HepG2 (cell line): ENCODE results near the gene CTSW. TPM values are rescaled to one million over a fixed set of nuclear protein-coding genes. Genes with fewer than 3 reads are reported as not detected.

Experiments
- BRD4 ChIP-seq: sonication (generic); formaldehyde crosslinking; IDR thresholded peaks from 2 replicates; pipeline ENCODE4 v1.4.0; 2020; ENCODE audit warnings: missing genetic modification reagents
- KAT8 ChIP-seq: IDR thresholded peaks from 2 replicates; pipeline ENCODE4 v1.6.1; 2016; ENCODE audit warnings: missing genetic modification reagents, missing compliant biosample characterization
- MEF2D ChIP-seq: sonication (generic); formaldehyde crosslinking; IDR thresholded peaks from 2 replicates; pipeline ENCODE4 v1.5.1; 2020; ENCODE audit warnings: mild to moderate bottlenecking, missing genetic modification reagents
- PLRG1 ChIP-seq: fragments of 450-650 bp; conservative IDR thresholded peaks from 2 replicates; pipeline ENCODE4 v1.6.1; 2016
- SP2 ChIP-seq: sonication (generic); formaldehyde crosslinking; IDR thresholded peaks from 2 replicates; pipeline ENCODE4 v1.5.1; 2020; ENCODE audit warnings: mild to moderate bottlenecking, missing genetic modification reagents
- SSRP1 ChIP-seq: IDR thresholded peaks from 2 replicates; pipeline ENCODE4 v1.6.1; 2016; ENCODE audit warnings: control low read depth
- ZKSCAN8 ChIP-seq: IDR thresholded peaks from 2 replicates; pipeline ENCODE4 v1.6.1; 2016; ENCODE audit warnings: borderline replicate concordance, missing genetic modification reagents, missing compliant biosample characterization
- ZNF382 ChIP-seq: sonication (generic); formaldehyde crosslinking; IDR thresholded peaks from 2 replicates; pipeline ENCODE4 v1.5.0; 2020; ENCODE audit warnings: missing genetic modification reagents, mild to moderate bottlenecking, borderline replicate concordance
- ZNF501 ChIP-seq: sonication (generic); formaldehyde crosslinking; IDR thresholded peaks from 2 replicates; pipeline ENCODE4 v1.5.1; 2020; ENCODE audit warnings: mild to moderate bottlenecking, moderate library complexity, missing genetic modification reagents
- ZNF644 ChIP-seq: IDR thresholded peaks from 2 replicates; pipeline ENCODE4 v1.6.1; 2016; ENCODE audit warnings: low read depth
- ZNF850 ChIP-seq: sonication (generic); formaldehyde crosslinking; conservative IDR thresholded peaks from 2 replicates; pipeline ENCODE4 v1.9.0; 2021; ENCODE audit warnings: mild to moderate bottlenecking, missing genetic modification reagents
- polyA plus RNA-seq, 8 experiments: library from polyadenylated mRNA; depleted of rRNA in 3 of 8; stranded (reverse) in 7 of 8; unstranded in 1 of 8; fragments of >200 nt; fragmentation: Illumina TruSeq in 4 of 8; extraction: Trizol in 4 of 8; gene quantifications; 2 replicates each; pipeline versions ENCODE4 v1.2.1 to v1.2.3, GENCODE V29; 2011 to 2016; ENCODE audit warnings: low read depth in 4 of 8, missing spikeins in 1 of 8, mixed read lengths in 1 of 8; ENCODE audit not compliant: insufficient read depth in 1 of 8
- total RNA-seq, 5 experiments: library from RNA; depleted of rRNA; stranded (reverse); fragments of >200 nt; fragmentation: Illumina TruSeq; extraction: Trizol; gene quantifications; 2 replicates each; pipeline ENCODE4 v1.2.3, GENCODE V29; 2016; ENCODE audit warnings: low read depth in 1 of 5
- TF ChIP-seq, protein P1 (sequence below): sonication (generic); formaldehyde crosslinking; IDR thresholded peaks from 2 replicates; pipeline ENCODE4 v1.4.0; 2020; ENCODE audit warnings: missing genetic modification reagents, borderline replicate concordance
- TF ChIP-seq, protein P2 (sequence below): sonication (generic); formaldehyde crosslinking; IDR thresholded peaks from 2 replicates; pipeline ENCODE4 v1.4.0; 2020; ENCODE audit warnings: low read depth, mild to moderate bottlenecking, missing genetic modification reagents
- TF ChIP-seq, protein P3 (sequence below): sonication (generic); formaldehyde crosslinking; IDR thresholded peaks from 2 replicates; pipeline ENCODE4 v1.4.0; 2020; ENCODE audit warnings: missing genetic modification reagents; ENCODE audit errors: not compliant biosample characterization
- TF ChIP-seq, protein P4 (sequence below): sonication (generic); formaldehyde crosslinking; IDR thresholded peaks from 2 replicates; pipeline ENCODE4 v1.4.0; 2020; ENCODE audit warnings: mild to moderate bottlenecking, missing genetic modification reagents
- TF ChIP-seq, protein P5 (sequence below): sonication (generic); formaldehyde crosslinking; IDR thresholded peaks from 2 replicates; pipeline ENCODE4 v1.5.1; 2020; ENCODE audit warnings: mild to moderate bottlenecking, missing genetic modification reagents, borderline replicate concordance

Gene CTSW
- total and polyA plus RNA-seq, 2 of the 13 experiments (the other 11 are each of a cell fraction or from before 2014, with no cell fraction given), result 0.09 TPM; not detected in 1

DNA sequence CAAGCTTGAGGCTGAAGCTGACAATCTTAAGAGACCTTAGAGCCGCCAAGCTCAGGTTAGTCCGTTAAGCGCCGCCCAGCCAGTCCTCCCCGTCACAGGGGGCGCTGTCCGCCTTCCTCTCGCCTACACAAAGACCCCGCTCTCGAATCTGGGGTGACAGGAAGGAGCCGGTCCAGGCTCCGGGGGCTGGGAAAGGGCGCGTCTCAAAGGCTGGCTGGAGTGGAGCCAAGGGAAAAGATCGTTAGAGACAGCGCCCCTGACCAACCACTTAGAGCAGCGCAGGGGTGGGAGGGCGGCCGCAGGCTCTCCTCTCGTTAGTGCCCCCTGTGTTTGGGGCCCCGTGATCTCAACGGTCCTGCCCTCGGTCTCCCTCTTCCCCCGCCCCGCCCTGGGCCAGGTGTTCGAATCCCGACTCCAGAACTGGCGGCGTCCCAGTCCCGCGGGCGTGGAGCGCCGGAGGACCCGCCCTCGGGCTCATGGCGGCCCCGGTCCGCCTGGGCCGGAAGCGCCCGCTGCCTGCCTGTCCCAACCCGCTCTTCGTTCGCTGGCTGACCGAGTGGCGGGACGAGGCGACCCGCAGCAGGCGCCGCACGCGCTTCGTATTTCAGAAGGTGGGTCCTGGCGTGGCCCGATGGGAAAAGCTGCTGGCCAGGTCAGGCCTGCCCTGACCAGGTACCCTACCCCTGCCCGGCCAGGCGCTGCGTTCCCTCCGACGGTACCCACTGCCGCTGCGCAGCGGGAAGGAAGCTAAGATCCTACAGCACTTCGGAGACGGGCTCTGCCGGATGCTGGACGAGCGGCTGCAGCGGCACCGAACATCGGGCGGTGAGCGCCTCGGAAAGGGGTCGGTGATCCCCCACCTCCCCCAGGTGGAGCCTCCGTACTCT lies 19.1 kb upstream of the CTSW start, which contains the start of gene MUS81 (continued):
- TF ChIP-seq, protein P1, sequence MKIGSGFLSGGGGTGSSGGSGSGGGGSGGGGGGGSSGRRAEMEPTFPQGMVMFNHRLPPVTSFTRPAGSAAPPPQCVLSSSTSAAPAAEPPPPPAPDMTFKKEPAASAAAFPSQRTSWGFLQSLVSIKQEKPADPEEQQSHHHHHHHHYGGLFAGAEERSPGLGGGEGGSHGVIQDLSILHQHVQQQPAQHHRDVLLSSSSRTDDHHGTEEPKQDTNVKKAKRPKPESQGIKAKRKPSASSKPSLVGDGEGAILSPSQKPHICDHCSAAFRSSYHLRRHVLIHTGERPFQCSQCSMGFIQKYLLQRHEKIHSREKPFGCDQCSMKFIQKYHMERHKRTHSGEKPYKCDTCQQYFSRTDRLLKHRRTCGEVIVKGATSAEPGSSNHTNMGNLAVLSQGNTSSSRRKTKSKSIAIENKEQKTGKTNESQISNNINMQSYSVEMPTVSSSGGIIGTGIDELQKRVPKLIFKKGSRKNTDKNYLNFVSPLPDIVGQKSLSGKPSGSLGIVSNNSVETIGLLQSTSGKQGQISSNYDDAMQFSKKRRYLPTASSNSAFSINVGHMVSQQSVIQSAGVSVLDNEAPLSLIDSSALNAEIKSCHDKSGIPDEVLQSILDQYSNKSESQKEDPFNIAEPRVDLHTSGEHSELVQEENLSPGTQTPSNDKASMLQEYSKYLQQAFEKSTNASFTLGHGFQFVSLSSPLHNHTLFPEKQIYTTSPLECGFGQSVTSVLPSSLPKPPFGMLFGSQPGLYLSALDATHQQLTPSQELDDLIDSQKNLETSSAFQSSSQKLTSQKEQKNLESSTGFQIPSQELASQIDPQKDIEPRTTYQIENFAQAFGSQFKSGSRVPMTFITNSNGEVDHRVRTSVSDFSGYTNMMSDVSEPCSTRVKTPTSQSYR (CRISPR knock-in tag), result no peak
- TF ChIP-seq ZNF644 (no peak), BRD4 (peak; percentile 80; the same call in 1 of the 2 replicates), MEF2D (CRISPR knock-in tag) (peak; percentile 53; the same call in 1 of the 2 replicates), ZNF382 (CRISPR knock-in tag) (no peak), PLRG1 (no peak), SP2 (peak; percentile 56; the same call in 1 of the 2 replicates), ZNF501 (CRISPR knock-in tag) (peak; percentile 53; the same call in 1 of the 2 replicates), KAT8 (CRISPR knock-in tag) (peak; percentile 96), ZNF850 (CRISPR knock-in tag) (0 out of 2 replicates have a peak, but pooled peaks have one; percentile 82), ZKSCAN8 (CRISPR knock-in tag) (peak; percentile 47; the same call in 1 of the 2 replicates), SSRP1 (CRISPR knock-in tag) (peak; percentile 43; the same call in 1 of the 2 replicates)
- TF ChIP-seq, protein P2, sequence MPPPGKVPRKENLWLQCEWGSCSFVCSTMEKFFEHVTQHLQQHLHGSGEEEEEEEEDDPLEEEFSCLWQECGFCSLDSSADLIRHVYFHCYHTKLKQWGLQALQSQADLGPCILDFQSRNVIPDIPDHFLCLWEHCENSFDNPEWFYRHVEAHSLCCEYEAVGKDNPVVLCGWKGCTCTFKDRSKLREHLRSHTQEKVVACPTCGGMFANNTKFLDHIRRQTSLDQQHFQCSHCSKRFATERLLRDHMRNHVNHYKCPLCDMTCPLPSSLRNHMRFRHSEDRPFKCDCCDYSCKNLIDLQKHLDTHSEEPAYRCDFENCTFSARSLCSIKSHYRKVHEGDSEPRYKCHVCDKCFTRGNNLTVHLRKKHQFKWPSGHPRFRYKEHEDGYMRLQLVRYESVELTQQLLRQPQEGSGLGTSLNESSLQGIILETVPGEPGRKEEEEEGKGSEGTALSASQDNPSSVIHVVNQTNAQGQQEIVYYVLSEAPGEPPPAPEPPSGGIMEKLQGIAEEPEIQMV (CRISPR knock-in tag), result no peak
- TF ChIP-seq, protein P3, sequence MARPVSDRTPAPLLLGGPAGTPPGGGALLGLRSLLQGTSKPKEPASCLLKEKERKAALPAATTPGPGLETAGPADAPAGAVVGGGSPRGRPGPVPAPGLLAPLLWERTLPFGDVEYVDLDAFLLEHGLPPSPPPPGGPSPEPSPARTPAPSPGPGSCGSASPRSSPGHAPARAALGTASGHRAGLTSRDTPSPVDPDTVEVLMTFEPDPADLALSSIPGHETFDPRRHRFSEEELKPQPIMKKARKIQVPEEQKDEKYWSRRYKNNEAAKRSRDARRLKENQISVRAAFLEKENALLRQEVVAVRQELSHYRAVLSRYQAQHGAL (CRISPR knock-in tag), result no peak
- TF ChIP-seq, protein P4, sequence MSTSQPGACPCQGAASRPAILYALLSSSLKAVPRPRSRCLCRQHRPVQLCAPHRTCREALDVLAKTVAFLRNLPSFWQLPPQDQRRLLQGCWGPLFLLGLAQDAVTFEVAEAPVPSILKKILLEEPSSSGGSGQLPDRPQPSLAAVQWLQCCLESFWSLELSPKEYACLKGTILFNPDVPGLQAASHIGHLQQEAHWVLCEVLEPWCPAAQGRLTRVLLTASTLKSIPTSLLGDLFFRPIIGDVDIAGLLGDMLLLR (CRISPR knock-in tag), result peak; percentile 81
- TF ChIP-seq, protein P5, sequence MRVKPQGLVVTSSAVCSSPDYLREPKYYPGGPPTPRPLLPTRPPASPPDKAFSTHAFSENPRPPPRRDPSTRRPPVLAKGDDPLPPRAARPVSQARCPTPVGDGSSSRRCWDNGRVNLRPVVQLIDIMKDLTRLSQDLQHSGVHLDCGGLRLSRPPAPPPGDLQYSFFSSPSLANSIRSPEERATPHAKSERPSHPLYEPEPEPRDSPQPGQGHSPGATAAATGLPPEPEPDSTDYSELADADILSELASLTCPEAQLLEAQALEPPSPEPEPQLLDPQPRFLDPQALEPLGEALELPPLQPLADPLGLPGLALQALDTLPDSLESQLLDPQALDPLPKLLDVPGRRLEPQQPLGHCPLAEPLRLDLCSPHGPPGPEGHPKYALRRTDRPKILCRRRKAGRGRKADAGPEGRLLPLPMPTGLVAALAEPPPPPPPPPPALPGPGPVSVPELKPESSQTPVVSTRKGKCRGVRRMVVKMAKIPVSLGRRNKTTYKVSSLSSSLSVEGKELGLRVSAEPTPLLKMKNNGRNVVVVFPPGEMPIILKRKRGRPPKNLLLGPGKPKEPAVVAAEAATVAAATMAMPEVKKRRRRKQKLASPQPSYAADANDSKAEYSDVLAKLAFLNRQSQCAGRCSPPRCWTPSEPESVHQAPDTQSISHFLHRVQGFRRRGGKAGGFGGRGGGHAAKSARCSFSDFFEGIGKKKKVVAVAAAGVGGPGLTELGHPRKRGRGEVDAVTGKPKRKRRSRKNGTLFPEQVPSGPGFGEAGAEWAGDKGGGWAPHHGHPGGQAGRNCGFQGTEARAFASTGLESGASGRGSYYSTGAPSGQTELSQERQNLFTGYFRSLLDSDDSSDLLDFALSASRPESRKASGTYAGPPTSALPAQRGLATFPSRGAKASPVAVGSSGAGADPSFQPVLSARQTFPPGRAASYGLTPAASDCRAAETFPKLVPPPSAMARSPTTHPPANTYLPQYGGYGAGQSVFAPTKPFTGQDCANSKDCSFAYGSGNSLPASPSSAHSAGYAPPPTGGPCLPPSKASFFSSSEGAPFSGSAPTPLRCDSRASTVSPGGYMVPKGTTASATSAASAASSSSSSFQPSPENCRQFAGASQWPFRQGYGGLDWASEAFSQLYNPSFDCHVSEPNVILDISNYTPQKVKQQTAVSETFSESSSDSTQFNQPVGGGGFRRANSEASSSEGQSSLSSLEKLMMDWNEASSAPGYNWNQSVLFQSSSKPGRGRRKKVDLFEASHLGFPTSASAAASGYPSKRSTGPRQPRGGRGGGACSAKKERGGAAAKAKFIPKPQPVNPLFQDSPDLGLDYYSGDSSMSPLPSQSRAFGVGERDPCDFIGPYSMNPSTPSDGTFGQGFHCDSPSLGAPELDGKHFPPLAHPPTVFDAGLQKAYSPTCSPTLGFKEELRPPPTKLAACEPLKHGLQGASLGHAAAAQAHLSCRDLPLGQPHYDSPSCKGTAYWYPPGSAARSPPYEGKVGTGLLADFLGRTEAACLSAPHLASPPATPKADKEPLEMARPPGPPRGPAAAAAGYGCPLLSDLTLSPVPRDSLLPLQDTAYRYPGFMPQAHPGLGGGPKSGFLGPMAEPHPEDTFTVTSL, result peak; percentile 43; the same call in 1 of the 2 replicates
